Measurements from ENCODE around the gene CYB5R4. TPM values are rescaled to one million over a fixed set of nuclear protein-coding genes. Genes with fewer than 3 reads are reported as not detected.

Gene CYB5R4
- polyA plus RNA-seq, 1 of the 3 experiments (the other 2 are of a cell fraction) = 3.3 TPM

GRCh38 chr6:83822629-83823169 lies 36.8 kb upstream of the CYB5R4 start:
- POLR2A ChIA-PET = no interaction called here
- H3K4me3 ChIP-seq (ENCODE audit: low read depth in 2 of 2, low read length in 1 of 2) = no peak overlapping the region
- no peak overlapping the region for H2AFZ ChIP-seq (ENCODE audit: low read depth)
- H3K9ac ChIP-seq = no peak overlapping the region
- TF ChIP-seq, protein P1, sequence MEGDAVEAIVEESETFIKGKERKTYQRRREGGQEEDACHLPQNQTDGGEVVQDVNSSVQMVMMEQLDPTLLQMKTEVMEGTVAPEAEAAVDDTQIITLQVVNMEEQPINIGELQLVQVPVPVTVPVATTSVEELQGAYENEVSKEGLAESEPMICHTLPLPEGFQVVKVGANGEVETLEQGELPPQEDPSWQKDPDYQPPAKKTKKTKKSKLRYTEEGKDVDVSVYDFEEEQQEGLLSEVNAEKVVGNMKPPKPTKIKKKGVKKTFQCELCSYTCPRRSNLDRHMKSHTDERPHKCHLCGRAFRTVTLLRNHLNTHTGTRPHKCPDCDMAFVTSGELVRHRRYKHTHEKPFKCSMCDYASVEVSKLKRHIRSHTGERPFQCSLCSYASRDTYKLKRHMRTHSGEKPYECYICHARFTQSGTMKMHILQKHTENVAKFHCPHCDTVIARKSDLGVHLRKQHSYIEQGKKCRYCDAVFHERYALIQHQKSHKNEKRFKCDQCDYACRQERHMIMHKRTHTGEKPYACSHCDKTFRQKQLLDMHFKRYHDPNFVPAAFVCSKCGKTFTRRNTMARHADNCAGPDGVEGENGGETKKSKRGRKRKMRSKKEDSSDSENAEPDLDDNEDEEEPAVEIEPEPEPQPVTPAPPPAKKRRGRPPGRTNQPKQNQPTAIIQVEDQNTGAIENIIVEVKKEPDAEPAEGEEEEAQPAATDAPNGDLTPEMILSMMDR (IDR thresholded peaks at IDR 0.05) = no peak
- TF ChIP-seq EP300 (IDR thresholded peaks at IDR 0.05; ENCODE audit: borderline replicate concordance in 1 of 2, low read depth in 1 of 2, low read length in 1 of 2) = no peak
- TF ChIP-seq FOXJ3 (CRISPR knock-in tag; IDR thresholded peaks at IDR 0.05) = no peak
- TF ChIP-seq GATA2 (CRISPR knock-in tag; IDR thresholded peaks at IDR 0.05) = no peak
- no peak for TF ChIP-seq SIN3A (IDR thresholded peaks at IDR 0.05; ENCODE audit: borderline replicate concordance, low read depth, low read length)
- no peaks in the 10 kb centered on the region for H3K36me3 ChIP-seq (replicated peaks in 1 of 2; ENCODE audit: control insufficient read depth in 1 of 2, insufficient read depth in 2 of 2, low read length in 1 of 2)
- no peaks in the 10 kb centered on the region for H3K9me3 ChIP-seq
- H3K4me2 ChIP-seq = no peak overlapping the region
- WGBS (ENCODE audit: low lambda C conversion rate) = 26% methylated on average over 3 of the region's 3 CpGs
- H3K79me2 ChIP-seq (ENCODE audit: insufficient read depth) = no peaks in the 10 kb centered on the region
- no peak for DNase-seq
- H4K20me1 ChIP-seq (ENCODE audit: insufficient read depth) = no peaks in the 10 kb centered on the region
- H3K4me1 ChIP-seq (ENCODE audit: control insufficient read depth in 1 of 2, insufficient read depth in 2 of 2, low read depth in 1 of 2, low read length in 1 of 2) = no peaks in the 10 kb centered on the region; a peak in 2 of 4 replicates
- no peaks in the 10 kb centered on the region for H3K9me2 ChIP-seq
- no peak overlapping the region for H3K27ac ChIP-seq (ENCODE audit: low read depth in 2 of 2, low read length in 1 of 2)
- H3K27me3 ChIP-seq (ENCODE audit: insufficient read depth) = no peaks in the 10 kb centered on the region
- CTCF ChIA-PET = no interaction called here
- H3F3A ChIP-seq (replicated peaks; ENCODE audit: insufficient read depth) = no peaks in the 10 kb centered on the region

DNA sequence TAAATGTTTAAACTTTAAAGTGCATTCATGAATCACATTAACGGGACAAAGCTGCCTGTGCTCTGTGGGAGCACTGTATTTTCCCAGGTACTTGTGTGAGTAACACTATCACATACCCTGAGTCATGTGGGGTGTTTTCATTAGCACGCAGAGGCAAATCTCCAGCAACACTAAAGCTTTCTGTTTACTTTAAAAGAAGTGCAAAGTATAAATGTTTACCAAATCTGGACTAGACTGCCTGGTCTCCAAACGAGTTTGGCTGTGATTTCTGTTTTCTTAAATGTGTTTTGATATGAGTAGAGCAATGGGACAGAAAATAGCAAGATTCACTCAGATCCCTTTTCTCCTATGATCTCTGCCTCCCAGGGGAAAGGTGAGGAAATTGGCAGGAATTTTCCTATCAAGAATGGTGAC lies 35.1 kb upstream of the CYB5R4 start:
- no peaks in the 10 kb centered on the region for H3F3A ChIP-seq (replicated peaks; ENCODE audit: insufficient read depth)
- no peaks in the 10 kb centered on the region for H3K36me3 ChIP-seq (replicated peaks in 1 of 2; ENCODE audit: control insufficient read depth in 1 of 2, insufficient read depth in 2 of 2, low read length in 1 of 2)
- H3K4me3 ChIP-seq (ENCODE audit: low read depth in 2 of 2, low read length in 1 of 2) = no peak overlapping the region
- ChIA-PET CTCF (interaction anchor here (1.0 kb wide), 1 partner anchor 219 kb away, joined by 3 read pairs; no protein-coding TSS in a partner anchor), POLR2A (no interaction called here)
- no peaks in the 10 kb centered on the region for H3K9me2 ChIP-seq
- H3K4me1 ChIP-seq (ENCODE audit: control insufficient read depth in 1 of 2, insufficient read depth in 2 of 2, low read depth in 1 of 2, low read length in 1 of 2) = no peaks in the 10 kb centered on the region; a peak in 2 of 4 replicates
- 20% methylated on average over 3 of the region's 3 CpGs for WGBS (ENCODE audit: low lambda C conversion rate)
- no peaks in the 10 kb centered on the region for H3K79me2 ChIP-seq (ENCODE audit: insufficient read depth)
- no peak overlapping the region for H2AFZ ChIP-seq (ENCODE audit: low read depth)
- no peaks in the 10 kb centered on the region for H3K9me3 ChIP-seq
- no peak overlapping the region for H3K4me2 ChIP-seq
- H3K27me3 ChIP-seq (ENCODE audit: insufficient read depth) = no peaks in the 10 kb centered on the region
- H3K27ac ChIP-seq (ENCODE audit: low read depth in 2 of 2, low read length in 1 of 2) = no peak overlapping the region
- H3K9ac ChIP-seq = no peak overlapping the region
- no peak for DNase-seq
- H4K20me1 ChIP-seq (ENCODE audit: insufficient read depth) = no peaks in the 10 kb centered on the region
- no peak for TF ChIP-seq ZBTB33 (IDR thresholded peaks at IDR 0.05; ENCODE audit: borderline replicate concordance, low read depth)
- TF ChIP-seq, protein P2, sequence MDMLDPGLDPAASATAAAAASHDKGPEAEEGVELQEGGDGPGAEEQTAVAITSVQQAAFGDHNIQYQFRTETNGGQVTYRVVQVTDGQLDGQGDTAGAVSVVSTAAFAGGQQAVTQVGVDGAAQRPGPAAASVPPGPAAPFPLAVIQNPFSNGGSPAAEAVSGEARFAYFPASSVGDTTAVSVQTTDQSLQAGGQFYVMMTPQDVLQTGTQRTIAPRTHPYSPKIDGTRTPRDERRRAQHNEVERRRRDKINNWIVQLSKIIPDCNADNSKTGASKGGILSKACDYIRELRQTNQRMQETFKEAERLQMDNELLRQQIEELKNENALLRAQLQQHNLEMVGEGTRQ (IDR thresholded peaks at IDR 0.05; ENCODE audit: borderline replicate concordance, low read depth, low read length) = no peak
- no peak for TF ChIP-seq YY1 (IDR thresholded peaks at IDR 0.05; ENCODE audit: low read depth)
- no peak for TF ChIP-seq RCOR1 (IDR thresholded peaks at IDR 0.05; ENCODE audit: low read length)
- TF ChIP-seq, protein P1 (IDR thresholded peaks at IDR 0.05) = no peak
- no peak for TF ChIP-seq MAX (IDR thresholded peaks at IDR 0.05; ENCODE audit: low read depth)
- TF ChIP-seq MXI1 (IDR thresholded peaks at IDR 0.05; ENCODE audit: low read depth, low read length) = no peak
- TF ChIP-seq IRF3 (IDR thresholded peaks at IDR 0.05; ENCODE audit: low read depth, low read length) = no peak
- no peak for TF ChIP-seq RAD21 (IDR thresholded peaks at IDR 0.05; ENCODE audit: low read length)
- TF ChIP-seq NRF1 (IDR thresholded peaks at IDR 0.05; ENCODE audit: low read depth, low read length) = no peak
- no peak for TF ChIP-seq CHD2 (IDR thresholded peaks at IDR 0.05; ENCODE audit: low read length, partially characterized antibody)
- TF ChIP-seq TAF1 (IDR thresholded peaks at IDR 0.05; ENCODE audit: borderline replicate concordance, low read depth, low read length) = no peak
- TF ChIP-seq FOXM1 (IDR thresholded peaks at IDR 0.05; ENCODE audit: low read depth) = no peak
- TF ChIP-seq SIN3A (IDR thresholded peaks at IDR 0.05; ENCODE audit: borderline replicate concordance, low read depth, low read length) = no peak
- TF ChIP-seq RFX5 (IDR thresholded peaks at IDR 0.05; ENCODE audit: low read length) = no peak
- no peak for TF ChIP-seq NFIC (IDR thresholded peaks at IDR 0.05; ENCODE audit: borderline replicate concordance)
